AG09319 (cell line): ENCODE results near the gene MYO5B.

Experiments used
- DNase-seq: peaks from one replicate; pipeline ENCODE4 v3.0.0-alpha.2; 2010; ENCODE audit warnings: low read depth; ENCODE audit errors: extremely low read depth
- TF ChIP-seq, protein P1 (sequence below): IDR thresholded peaks from 2 replicates; pipeline ENCODE4 v1.5.1; 2011; ENCODE audit warnings: low read depth, mild to moderate bottlenecking, inconsistent platforms, low read length, moderate library complexity

MYO5B gene

DNA sequence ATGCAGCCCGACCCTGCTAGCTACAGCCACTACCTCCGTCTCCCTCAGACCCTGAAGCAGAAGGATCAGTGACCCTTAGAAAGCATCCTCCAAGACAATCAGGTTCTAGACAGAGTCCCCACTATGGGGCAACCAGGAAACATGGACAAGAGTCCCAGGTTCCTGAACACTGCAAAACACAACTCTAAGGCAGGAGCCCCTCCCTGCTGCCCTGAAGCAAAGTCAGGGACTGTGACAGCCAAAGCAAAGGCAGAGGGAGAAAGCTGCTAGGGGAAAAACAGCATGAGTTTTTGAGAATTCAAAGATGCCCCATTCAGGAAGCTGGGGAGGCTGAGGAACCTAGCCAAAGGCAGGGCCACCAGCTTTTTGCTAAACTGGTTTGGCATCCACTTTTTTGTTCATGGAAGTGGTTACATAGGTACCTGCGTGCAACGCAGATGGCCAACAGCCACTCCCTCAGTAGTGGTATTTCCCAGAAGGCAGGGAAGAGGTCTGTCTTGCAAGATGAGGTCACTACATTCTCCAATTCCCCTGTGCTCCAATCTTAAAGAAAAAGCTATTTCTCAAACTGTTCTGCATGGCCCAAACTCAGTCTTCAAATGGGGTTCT is 33.2 kb downstream of the MYO5B start:
- TF ChIP-seq, protein P1, sequence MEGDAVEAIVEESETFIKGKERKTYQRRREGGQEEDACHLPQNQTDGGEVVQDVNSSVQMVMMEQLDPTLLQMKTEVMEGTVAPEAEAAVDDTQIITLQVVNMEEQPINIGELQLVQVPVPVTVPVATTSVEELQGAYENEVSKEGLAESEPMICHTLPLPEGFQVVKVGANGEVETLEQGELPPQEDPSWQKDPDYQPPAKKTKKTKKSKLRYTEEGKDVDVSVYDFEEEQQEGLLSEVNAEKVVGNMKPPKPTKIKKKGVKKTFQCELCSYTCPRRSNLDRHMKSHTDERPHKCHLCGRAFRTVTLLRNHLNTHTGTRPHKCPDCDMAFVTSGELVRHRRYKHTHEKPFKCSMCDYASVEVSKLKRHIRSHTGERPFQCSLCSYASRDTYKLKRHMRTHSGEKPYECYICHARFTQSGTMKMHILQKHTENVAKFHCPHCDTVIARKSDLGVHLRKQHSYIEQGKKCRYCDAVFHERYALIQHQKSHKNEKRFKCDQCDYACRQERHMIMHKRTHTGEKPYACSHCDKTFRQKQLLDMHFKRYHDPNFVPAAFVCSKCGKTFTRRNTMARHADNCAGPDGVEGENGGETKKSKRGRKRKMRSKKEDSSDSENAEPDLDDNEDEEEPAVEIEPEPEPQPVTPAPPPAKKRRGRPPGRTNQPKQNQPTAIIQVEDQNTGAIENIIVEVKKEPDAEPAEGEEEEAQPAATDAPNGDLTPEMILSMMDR = no peak
- DNase-seq = no peak

DNA sequence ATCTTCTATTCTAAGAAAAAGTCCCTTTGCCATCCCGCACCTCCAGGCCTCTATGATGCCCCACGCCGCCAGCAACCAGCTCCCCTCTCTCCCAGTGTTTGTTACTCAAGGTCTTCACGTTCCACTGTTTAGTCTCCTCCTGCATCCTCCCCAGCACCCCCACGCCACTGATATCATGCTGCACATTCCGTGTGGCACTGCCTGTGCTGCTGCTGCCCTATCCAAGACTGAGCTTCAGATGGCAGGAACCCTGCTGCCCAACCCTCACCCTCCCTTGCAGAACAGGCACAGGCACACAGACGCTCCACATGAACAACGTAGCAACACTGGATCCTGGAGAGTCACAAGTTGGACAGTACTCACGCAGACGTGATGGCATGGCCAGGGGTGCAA is 35.3 kb downstream of the MYO5B start:
- DNase-seq = no peak
- TF ChIP-seq, protein P1 = no peak

DNA sequence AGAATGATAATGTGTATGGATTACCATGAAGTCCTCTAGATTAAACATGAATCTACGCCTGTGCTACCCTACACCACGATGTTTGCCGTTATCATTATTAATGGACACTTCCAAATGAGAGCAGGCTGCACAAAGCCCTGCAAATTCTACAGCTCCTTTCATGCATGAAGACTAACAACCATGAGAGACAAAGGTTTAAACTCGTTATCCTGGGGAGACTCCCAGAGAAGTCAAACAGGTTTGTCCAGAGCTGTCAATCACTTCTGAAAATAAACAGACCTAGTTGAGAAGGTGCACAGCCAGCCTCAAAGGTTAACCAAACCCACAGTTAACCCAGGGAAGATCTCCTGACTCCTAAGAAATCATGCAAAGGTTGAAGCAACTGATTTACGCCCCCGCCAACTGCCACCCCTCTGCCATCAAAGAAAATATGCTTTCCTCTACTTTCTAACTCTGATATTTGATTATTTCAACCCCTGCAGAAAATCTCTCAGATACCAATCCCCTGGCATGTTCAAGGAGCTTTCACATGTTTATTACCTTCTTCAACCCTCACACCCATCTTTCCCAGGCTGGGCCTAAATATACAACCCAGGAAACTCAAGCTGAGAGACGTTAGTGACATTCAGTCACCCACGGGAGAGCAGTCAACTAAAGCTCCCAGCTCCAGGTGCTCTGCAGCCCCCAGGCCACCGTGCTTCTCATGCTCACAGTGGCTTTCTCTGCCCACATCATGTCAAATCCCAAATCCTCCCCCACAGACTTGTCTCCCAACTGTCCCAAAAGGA is 35.9 kb downstream of the MYO5B start:
- TF ChIP-seq, protein P1 = no peak
- no peak for DNase-seq

DNA sequence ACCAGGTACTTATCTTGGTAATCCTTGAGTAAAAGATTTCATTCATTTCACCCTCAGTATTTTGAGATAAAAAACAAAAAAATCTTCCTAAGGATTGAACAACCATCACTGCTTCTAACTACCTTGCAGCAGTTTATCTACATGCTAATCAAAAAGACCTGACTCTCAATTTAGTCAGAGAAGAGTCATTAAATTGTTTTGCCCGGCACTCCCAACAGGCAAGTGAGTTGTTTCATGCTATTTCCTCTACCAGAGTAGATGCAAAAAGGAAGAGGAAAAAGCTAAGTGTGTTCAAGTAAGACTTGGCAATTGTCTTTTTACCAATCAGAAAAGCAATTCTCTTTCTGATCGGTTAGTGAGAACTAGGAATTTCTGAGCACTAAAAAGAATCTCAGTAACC is 39.5 kb downstream of the MYO5B start:
- TF ChIP-seq, protein P1 = no peak
- no peak for DNase-seq

DNA sequence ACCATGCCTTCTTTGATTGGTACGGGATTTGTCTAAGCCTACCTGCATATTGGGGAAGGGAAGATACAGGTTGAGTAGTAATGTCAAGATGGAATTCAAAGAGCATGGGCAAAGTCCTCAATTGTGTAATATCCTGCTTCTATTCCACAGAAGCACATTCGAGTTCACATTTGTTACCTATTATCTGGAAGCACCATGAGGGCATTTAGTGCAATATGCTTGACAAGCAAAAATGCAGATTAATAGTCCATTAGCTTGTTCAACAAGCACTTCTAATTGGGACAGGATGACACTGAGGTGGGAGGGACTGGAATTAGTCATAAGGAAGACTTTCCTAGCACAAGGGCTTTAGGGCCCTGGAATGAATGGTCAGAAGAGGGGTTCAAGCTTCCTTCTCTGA is 40.5 kb downstream of the MYO5B start:
- TF ChIP-seq, protein P1 = no peak

DNA sequence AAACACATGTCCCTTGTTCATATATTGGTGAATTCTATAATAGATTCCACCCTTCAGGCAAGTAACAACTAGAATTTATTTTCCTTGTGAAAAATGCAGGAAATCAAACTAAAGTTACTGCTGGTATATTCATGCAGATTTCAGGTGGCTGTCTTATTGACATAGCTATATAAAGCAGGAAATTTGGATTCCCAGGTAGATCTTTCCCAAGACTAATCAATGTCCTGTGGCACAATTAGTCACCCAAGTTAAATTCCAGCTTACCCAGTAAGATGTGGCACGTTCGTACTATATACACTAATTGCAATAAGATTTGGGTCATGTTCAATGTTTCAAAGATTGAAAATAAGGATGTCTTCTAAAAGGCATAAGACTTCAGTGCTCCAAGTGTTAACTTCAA is 42.0 kb downstream of the MYO5B start:
- DNase-seq = no peak
- TF ChIP-seq, protein P1 = no peak

More for the DNA sequence above, 40.5 kb downstream of the MYO5B start:
- DNase-seq = no peak

DNA sequence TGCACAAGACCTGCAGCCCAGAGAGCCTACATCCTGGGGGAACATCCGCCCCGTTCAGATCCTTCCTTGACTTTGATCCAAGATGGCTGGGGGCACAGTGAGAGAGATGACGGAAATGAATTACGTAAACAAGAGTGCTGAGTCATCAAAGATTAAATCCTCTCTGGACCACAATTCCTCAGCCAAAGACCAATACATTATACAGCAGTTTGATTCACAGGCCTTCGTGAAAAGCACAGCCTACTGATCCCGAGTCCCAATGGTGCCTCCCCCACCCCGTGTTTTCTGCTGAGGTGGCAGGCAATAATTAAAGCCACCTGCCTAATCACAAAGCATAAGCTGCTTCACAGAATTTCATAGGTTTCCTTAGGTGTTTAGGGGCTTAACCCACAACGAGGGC is 43.0 kb downstream of the MYO5B start:
- TF ChIP-seq, protein P1 = no peak
- DNase-seq = no peak
